Activated CD8-positive, alpha-beta memory T cell treated with anti-CD3 and anti-CD28 coated beads for 1 hour (primary cell): ENCODE data around the gene PRKG1.

Experiments used
- DNase-seq, 2 donors: peaks; one replicate each; pipeline ENCODE4 v3.0.0-alpha.2; 2020; ENCODE audit warnings: low read depth in 1 of 2; ENCODE audit errors: extremely low read depth in 1 of 2

PRKG1 gene

GRCh38 chr10:51075873-51076229, 1.6 kb downstream of the PRKG1 start:
- no peak for DNase-seq

GRCh38 chr10:51076299-51076841, 2.1 kb downstream of the PRKG1 start:
- no peak for DNase-seq

- no peak for DNase-seq
Measured at GRCh38 chr10:51077074-51077473, 2.8 kb downstream of the PRKG1 start.

- DNase-seq, result no peak
Measured at GRCh38 chr10:51077507-51077906, 3.2 kb downstream of the PRKG1 start.

- DNase-seq, result no peak
Measured at GRCh38 chr10:51079331-51079730, 5.0 kb downstream of the PRKG1 start.

- no peak for DNase-seq
Measured at GRCh38 chr10:51079766-51080165, 5.5 kb downstream of the PRKG1 start.

- no peak for DNase-seq
Measured at GRCh38 chr10:51080311-51081006, 6.2 kb downstream of the PRKG1 start.

- DNase-seq, result no peak
Measured at GRCh38 chr10:51082857-51083256, 8.6 kb downstream of the PRKG1 start.

GRCh38 chr10:51083356-51083853, 9.1 kb downstream of the PRKG1 start:
- DNase-seq, result no peak

- DNase-seq, result no peak
Measured at GRCh38 chr10:51085204-51085603, 10.9 kb downstream of the PRKG1 start.

GRCh38 chr10:51086710-51087109, 12.4 kb downstream of the PRKG1 start:
- no peak for DNase-seq

GRCh38 chr10:51087114-51087513, 12.8 kb downstream of the PRKG1 start:
- DNase-seq, result no peak

GRCh38 chr10:51090190-51090589, 15.9 kb downstream of the PRKG1 start:
- no peak for DNase-seq

GRCh38 chr10:51092402-51092801, 18.1 kb downstream of the PRKG1 start:
- no peak for DNase-seq

GRCh38 chr10:51095444-51095843, 21.2 kb downstream of the PRKG1 start:
- DNase-seq, result no peak

- no peak for DNase-seq
Measured at GRCh38 chr10:51097546-51097945, 23.3 kb downstream of the PRKG1 start.

GRCh38 chr10:51100221-51100620, 25.9 kb downstream of the PRKG1 start:
- no peak for DNase-seq

GRCh38 chr10:51103554-51104217, 29.4 kb downstream of the PRKG1 start:
- no peak for DNase-seq

GRCh38 chr10:51106311-51106945, 32.1 kb downstream of the PRKG1 start:
- DNase-seq, result no peak

- no peak for DNase-seq
Measured at GRCh38 chr10:51108406-51108805, 34.1 kb downstream of the PRKG1 start.

GRCh38 chr10:51109801-51110533, 35.7 kb downstream of the PRKG1 start:
- DNase-seq, result no peak
